Type B pancreatic cell (in vitro differentiated cells): ENCODE results near the gene NPY1R. TPM values are rescaled to one million over a fixed set of nuclear protein-coding genes. Genes with fewer than 3 reads are reported as not detected.

Experiments
- DNase-seq: peaks from one replicate; pipeline ENCODE4 v3.0.0; 2021; ENCODE audit warnings: mixed read lengths; ENCODE audit not compliant: unreplicated experiment; ENCODE audit errors: extremely low spot score
- H3K27ac Mint-ChIP-seq: 2 replicates; pipeline ENCODE4 v1.8.0; 2021; ENCODE audit warnings: mild to moderate bottlenecking, mixed read lengths
- H3K27me3 Mint-ChIP-seq: 2 replicates; pipeline ENCODE4 v1.8.0; 2021; ENCODE audit warnings: mixed read lengths
- H3K36me3 Mint-ChIP-seq: 2 replicates; pipeline ENCODE4 v1.8.0; 2021; ENCODE audit warnings: mixed read lengths
- H3K4me1 Mint-ChIP-seq: one replicate; pipeline ENCODE4 v1.8.0; 2021; ENCODE audit warnings: mixed read lengths; ENCODE audit not compliant: unreplicated experiment
- H3K4me3 Mint-ChIP-seq: 2 replicates; pipeline ENCODE4 v1.8.0; 2021; ENCODE audit warnings: mild to moderate bottlenecking, mixed read lengths
- H3K9me3 Mint-ChIP-seq: 2 replicates; pipeline ENCODE4 v1.8.0; 2021; ENCODE audit warnings: mixed read lengths
- CTCF ChIP-seq: fragments of 200-600 bp; sonication (generic); conservative IDR thresholded peaks from 2 replicates; pipeline ENCODE4 v1.5.0; 2021; ENCODE audit warnings: antibody characterized with exemption, mild to moderate bottlenecking
- total RNA-seq: library from RNA; stranded (reverse); gene quantifications from 2 replicates; pipeline ENCODE4 v1.2.1, GENCODE V29; 2021; ENCODE audit warnings: low replicate concordance

The NPY1R gene
- total RNA-seq, 1 donor from 2014 or later = 84.8 TPM

GRCh38 chr4:163335384-163335783 is 3.0 kb upstream of the NPY1R start:
- H3K27ac Mint-ChIP-seq = no peak overlapping the region
- H3K27me3 Mint-ChIP-seq = peaks cover 62% of the 10 kb centered on the region
- no peak for DNase-seq
- H3K4me1 Mint-ChIP-seq = peaks cover 9% of the 10 kb centered on the region
- no peaks in the 10 kb centered on the region for H3K9me3 Mint-ChIP-seq
- no peak for TF ChIP-seq CTCF
- H3K36me3 Mint-ChIP-seq = no peaks in the 10 kb centered on the region
- H3K4me3 Mint-ChIP-seq = no peak overlapping the region

GRCh38 chr4:163331629-163332376 is 593 bp downstream of the NPY1R start:
- H3K27me3 Mint-ChIP-seq = peaks cover 53% of the 10 kb centered on the region
- peak; percentile 70 for DNase-seq
- peaks cover 9% of the 10 kb centered on the region for H3K4me1 Mint-ChIP-seq
- no peak overlapping the region for H3K27ac Mint-ChIP-seq
- peak; percentile 44 for TF ChIP-seq CTCF
- no peaks in the 10 kb centered on the region for H3K36me3 Mint-ChIP-seq
- H3K4me3 Mint-ChIP-seq = peak overlapping the region; percentile 97
- H3K9me3 Mint-ChIP-seq = no peaks in the 10 kb centered on the region

- no peaks in the 10 kb centered on the region for H3K9me3 Mint-ChIP-seq
- DNase-seq = no peak
- H3K27ac Mint-ChIP-seq = no peak overlapping the region
- H3K36me3 Mint-ChIP-seq = no peaks in the 10 kb centered on the region
- H3K4me3 Mint-ChIP-seq = peak overlapping the region; percentile 97
- peaks cover 9% of the 10 kb centered on the region for H3K4me1 Mint-ChIP-seq
- TF ChIP-seq CTCF = no peak
- peaks cover 53% of the 10 kb centered on the region for H3K27me3 Mint-ChIP-seq
Measured at GRCh38 chr4:163330916-163331628, 1.3 kb downstream of the NPY1R start.

DNA sequence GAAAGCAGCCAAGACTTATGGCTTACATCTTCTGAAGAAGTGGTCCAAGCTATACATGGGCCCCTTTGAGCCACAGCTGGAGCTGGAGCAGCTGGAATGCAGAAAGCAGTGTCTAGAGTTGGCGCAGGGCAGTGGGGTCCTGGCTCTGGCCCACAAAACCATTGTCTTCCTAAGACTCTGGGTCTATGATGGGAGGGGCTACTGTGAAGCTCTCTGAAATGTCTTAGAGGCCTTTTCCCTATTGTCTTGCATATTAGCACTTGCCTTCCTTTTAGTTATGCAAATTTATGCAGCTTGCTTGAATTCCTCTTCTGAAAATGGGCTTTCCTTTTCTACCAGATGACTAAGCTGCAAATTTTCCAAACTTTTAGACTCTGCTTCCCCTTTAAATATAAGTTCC is 15.3 kb downstream of the NPY1R start:
- Mint-ChIP-seq H3K9me3 (peaks cover 5% of the 10 kb centered on the region), H3K4me3 (no peak overlapping the region), H3K36me3 (no peaks in the 10 kb centered on the region), H3K27me3 (no peaks in the 10 kb centered on the region), H3K4me1 (no peaks in the 10 kb centered on the region), H3K27ac (no peak overlapping the region)
- DNase-seq = no peak
- no peak for TF ChIP-seq CTCF

DNA sequence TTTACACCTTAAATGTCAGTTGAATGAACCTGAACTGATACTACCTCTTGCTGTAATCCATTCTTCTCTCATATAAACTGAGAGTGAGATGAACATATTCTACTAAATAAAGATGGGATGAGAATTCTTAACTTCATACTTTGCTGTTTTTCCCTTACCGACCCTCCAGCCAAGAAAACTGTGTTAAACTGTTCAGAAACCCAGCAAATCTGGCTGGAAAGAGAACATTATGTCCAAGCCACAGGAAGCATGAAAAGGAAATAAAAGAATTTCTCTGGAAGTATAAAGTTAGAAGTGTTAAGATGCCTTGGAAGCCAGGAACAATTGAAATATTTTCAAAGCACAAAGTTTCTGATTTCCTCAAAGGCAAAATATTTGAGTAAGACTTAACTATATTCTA is 22.9 kb downstream of the NPY1R start:
- Mint-ChIP-seq H3K36me3 (no peaks in the 10 kb centered on the region), H3K4me1 (no peaks in the 10 kb centered on the region), H3K27me3 (no peaks in the 10 kb centered on the region), H3K9me3 (no peaks in the 10 kb centered on the region), H3K27ac (no peak overlapping the region), H3K4me3 (no peak overlapping the region)
- TF ChIP-seq CTCF = no peak
- no peak for DNase-seq
